Activated naive CD4-positive, alpha-beta T cell (primary cell): Measurements from ENCODE around the gene UTP14C.
"Not testable (repeated sequence)": the region's sequence is repeated elsewhere in the genome, so short reads cannot be mapped to it uniquely, and the experiment has no call there.

Experiments
- DNase-seq, 4 experiments: peaks; one replicate each; lab custom pipeline; 2025; lab: John Stamatoyannopoulos, UW

The UTP14C gene, protein sequence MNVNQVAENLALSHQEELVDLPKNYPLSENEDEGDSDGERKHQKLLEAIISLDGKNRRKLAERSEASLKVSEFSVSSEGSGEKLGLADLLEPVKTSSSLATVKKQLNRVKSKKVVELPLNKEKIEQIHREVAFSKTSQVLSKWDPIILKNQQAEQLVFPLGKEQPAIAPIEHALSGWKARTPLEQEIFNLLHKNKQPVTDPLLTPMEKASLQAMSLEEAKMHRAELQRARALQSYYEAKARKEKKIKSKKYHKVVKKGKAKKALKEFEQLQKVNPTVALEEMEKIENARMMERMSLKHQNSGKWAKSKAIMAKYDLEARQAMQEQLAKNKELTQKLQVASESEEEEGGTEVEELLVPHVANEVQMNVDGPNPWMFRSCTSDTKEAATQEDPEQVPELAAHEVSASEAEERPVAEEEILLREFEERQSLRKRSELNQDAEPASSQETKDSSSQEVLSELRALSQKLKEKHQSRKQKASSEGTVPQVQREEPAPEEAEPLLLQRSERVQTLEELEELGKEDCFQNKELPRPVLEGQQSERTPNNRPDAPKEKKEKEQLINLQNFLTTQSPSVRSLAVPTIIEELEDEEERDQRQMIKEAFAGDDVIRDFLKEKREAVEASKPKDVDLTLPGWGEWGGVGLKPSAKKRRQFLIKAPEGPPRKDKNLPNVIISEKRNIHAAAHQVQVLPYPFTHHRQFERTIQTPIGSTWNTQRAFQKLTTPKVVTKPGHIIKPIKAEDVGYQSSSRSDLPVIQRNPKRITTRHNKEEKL

GRCh38 chr13:52024481-52024880 lies at the start of gene UTP14C:
Gene UTP14C (plus strand): TSS chr13:52024691. CDS start chr13:52028805, 4,114 bp downstream.
- no peak for DNase-seq

GRCh38 chr13:51976423-51976822 lies 48.1 kb upstream of the UTP14C start:
- no peak for DNase-seq

- DNase-seq: no peak
Measured at GRCh38 chr13:51976890-51977289, 47.6 kb upstream of the UTP14C start.

GRCh38 chr13:51977625-51978024 lies 46.9 kb upstream of the UTP14C start:
- no peak for DNase-seq

- DNase-seq: no peak
Measured at GRCh38 chr13:51978796-51979556, 45.5 kb upstream of the UTP14C start.

GRCh38 chr13:51980908-51981307 lies 43.6 kb upstream of the UTP14C start:
- DNase-seq: no peak

- DNase-seq: no peak
Measured at GRCh38 chr13:51981355-51981754, 43.1 kb upstream of the UTP14C start.

DNA sequence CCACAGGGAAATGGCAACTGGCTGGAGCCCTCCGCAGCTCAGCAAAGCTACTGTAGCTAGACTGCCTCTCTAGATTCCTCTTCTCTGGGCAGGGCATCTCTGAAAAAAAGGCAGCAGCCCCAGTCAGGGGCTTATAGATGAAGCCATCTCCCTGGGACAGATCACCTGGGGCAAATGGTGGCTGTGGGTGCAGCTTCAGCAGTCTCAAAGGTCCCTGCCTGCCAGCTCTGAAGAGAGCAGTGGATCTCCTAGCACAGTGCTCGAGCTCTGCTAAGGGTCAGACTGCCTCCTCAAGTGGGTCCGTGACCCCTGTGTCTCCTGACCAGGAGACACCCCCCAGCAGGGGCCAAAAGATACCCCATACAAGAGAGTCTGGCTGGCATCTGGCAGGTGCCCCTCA lies 41.2 kb upstream of the UTP14C start:
- not testable (repeated sequence) for DNase-seq

DNA sequence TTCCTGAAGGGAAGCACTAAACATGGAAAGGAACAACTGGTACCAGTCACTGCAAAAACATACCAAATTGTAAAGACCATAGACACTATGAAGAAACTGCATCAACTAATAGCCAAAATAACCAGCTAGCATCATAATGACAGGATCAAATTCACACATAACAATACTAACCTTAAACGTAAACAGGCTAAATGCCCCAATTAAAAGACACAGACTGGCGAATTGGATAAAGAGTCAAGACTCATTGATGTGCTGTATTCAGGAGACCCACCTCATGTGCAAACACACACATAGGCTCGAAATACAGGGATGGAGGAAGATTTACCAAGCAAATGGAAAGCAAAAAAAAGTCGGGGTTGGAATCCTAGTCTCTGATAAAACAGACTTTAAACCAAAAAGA lies 39.6 kb upstream of the UTP14C start:
- DNase-seq: not testable (repeated sequence)

DNA sequence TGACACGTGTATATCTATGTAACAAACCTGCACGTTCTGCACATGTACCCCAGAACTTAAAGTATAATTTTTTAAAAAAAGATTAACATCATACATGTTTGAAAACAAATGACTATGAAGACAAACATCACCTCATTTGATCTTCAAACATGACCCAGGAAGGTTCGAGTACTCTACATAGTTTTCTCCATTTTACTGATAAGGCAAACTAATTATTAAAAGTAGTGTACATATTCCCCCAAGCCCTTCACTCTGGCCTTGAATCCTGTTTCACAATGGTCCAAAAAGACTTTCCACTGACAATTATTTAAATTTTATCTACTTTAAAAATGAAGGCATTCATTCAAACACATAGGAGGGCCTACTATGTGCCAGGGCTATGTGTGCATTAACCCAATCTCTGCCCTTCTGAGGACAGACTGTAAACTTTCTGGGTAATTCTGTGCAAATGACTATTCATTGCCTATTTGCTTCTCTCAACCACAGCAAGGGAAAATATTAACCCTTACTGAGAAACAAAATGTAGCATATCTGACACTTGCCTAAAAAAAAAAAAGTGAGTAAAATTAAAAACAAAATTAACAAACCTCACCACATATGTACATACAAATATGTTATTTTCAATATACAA lies 35.4 kb upstream of the UTP14C start:
- no peak for DNase-seq

- no peak for DNase-seq
Measured at GRCh38 chr13:51993713-51994112, 30.8 kb upstream of the UTP14C start.

DNA sequence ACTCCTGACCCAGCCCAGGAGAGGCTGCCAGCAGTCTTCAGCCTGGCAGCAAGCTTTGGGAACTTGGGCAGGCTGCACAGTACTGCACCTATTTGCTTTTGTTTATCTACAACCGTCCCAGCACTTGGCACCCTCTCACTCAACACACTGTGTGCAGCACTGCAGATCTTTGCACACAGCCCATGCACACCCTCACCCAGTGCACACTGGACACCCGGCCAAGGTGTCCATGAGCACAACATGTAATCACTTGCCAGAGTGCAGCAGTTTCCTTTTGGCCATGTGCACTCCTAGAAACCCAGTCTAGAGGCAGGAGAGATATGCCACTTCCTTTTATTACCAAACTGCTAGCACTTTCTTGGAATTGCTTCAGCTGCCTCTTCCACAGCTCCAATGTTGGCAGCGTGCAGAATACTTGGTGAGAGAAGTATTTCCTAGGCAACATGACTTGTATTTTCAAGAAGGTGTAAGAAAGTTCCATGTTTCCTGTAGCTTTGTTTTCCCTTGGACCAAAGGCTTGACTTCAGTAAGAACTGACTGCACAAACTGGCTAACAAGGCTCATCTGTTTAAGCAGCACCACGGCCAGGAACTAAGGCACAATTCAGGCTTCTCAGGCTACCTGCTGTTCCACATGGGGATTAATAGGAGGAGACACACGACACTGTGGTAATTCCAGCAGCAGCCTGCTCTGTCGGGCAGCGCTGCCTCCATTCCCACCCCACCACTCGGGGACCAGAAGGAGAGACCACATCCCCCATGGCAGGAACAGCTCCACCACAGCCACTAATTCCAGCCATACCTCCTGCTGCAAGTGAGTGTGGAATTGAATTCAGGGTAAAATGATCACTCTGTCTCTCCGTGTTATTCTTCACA lies 28.6 kb upstream of the UTP14C start:
- DNase-seq: no peak

DNA sequence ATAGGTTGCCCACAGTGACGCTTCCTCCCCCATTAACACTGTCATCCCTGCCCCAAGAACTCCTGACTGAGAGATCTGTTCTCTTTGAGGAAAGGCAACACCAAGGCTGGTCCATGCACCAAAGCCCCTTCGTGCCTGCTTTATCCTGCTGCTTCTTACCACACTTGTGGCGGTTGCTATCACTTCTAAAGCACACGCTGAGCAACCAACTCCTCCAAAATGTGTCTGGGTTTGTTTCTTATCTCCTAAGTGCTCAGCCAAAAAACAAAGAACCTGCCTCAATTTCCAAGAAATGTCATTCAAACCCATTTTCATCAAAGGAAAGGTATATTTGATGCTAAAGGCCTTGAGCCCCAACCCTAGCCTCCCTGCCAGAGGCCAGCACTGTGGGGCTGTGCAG lies 27.9 kb upstream of the UTP14C start:
- no peak for DNase-seq

DNA sequence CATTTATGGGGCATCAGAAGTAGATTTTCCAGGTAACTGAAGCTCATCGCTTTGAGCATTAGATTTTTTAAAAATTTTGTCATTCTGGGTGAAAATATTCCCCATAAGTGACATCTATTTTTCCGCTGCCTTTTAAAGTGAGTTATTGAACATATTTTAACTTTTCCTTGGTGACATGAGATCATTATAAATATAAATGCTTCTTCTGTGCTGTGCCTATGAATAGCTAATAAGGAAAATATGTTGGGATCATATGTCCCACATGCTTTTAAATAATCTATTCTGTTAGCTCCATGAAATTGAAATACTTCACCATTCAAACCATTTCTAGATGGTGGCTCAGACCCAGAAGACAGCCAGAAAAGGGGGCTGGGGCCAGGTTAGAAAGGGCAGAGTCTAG lies 27.3 kb upstream of the UTP14C start:
- no peak for DNase-seq

GRCh38 chr13:51997641-51998330 lies 26.7 kb upstream of the UTP14C start:
- DNase-seq: no peak

DNA sequence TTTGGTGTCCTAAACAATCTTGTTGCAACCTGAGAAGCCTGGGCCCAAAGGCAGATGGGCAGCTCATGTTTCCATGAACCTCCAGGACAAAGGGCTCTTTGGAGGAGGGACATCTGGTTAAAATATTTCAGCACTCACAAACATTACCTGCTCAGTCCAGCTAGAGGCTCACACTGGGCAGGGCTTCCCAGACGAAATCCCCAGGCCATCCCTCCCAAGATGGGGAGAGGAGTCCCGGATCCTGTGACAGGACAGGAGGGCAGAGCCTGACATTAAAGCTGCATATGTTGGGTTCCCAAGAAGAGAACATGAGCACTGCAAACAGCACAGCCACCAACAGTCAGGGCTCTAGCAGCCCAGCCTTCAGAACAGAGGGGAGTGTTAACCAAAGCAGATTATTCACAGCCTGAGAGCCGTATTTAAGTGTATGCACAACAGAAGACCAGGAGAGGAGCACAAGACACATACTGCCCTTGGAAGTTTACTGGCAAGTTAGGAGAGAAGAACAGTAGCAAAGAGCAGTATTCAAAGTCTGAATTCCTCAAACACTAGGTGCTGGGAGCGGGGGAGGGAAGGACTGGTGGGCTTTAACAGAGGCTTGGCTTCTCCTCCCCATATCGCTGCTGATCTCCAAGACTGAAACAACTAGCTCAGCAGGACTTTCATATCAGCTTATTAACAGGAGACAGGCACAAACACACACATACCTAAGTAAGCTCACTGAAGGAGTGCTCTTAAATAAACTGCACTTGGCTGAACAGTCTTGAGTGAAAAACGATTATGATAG lies 25.6 kb upstream of the UTP14C start:
- no peak for DNase-seq

- DNase-seq: no peak
Measured at GRCh38 chr13:51999510-51999911, 25.0 kb upstream of the UTP14C start.

- no peak for DNase-seq
Measured at GRCh38 chr13:51999921-52000320, 24.6 kb upstream of the UTP14C start.

GRCh38 chr13:52001120-52001731 lies 23.3 kb upstream of the UTP14C start:
- no peak for DNase-seq
